ENCODE measurements around the gene FOXN3.
"Not testable (repeated sequence)": the region's sequence is repeated elsewhere in the genome, so short reads cannot be mapped to it uniquely, and the experiment has no call there.

FOXN3 gene

DNA sequence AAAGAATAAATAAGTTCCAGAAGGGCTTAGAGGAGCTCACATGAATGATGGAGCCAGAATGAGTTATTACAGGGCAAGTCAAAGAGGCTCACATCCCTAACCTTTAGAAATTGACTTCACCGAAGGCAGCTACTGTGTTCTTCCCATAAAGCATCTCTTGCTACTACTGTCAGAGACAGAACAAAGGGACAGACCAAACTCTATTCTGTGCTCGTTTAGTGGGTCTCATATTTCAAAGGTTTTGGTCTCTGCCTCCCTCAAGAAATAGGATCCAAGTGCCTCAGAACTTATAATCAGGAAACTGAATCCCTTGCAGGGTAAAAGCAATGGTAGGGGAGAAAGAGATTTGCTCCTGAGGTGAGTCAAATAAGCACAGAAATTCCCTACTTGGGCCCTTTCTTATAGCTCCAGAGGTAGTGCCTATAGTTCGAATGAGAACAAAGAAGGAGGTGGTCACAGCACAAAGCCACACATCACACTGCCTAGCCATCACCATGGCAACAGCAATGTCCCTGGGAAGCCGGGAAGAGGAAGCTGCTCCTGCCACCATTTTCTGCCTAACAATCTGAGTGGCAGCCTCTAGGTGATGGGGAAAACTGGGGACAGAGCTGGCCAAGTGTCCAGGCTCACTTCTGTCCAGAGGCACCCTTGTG lies 294.9 kb downstream of the FOXN3 start:
- peak; percentile 56 for DNase-seq

DNA sequence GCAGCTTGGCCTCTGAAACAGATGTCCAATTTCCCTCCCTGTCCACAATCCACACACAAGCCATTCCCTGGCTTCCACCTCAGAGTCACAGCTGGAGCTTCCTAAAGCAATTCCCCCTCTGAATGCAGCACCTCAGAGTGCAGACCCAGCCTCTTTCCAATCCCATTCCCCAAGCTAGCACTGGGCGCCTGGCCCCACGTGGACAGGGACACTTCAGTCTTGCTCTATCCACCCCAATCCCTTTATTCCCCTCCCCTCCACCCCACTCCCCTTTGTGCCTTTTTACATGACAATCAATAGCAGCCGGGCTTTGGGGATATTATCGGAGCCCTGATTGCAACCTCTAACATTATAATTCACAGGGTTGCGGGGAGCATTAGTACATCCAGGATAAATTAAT lies 300.0 kb downstream of the FOXN3 start:
- no peak for DNase-seq

DNA sequence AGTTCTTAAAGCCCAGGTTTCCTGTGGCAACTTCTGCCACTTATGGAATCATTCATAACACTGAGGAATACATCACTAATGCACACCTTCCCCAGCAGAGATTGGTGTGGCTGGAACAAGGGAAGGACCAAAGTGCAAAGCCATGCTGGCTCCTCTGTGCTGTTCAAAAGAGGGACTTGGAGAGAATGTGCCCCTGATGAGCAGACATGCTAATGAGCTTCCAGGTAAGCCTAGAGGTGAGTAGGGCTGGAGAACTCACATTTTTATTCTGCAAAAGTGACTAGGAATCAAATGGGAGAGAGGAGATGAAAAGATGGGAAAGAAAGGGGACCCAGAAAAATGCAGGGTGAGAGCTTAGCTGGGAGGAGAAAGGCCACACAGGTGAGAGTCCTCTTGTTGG lies 302.9 kb downstream of the FOXN3 start:
- no peak for DNase-seq

DNA sequence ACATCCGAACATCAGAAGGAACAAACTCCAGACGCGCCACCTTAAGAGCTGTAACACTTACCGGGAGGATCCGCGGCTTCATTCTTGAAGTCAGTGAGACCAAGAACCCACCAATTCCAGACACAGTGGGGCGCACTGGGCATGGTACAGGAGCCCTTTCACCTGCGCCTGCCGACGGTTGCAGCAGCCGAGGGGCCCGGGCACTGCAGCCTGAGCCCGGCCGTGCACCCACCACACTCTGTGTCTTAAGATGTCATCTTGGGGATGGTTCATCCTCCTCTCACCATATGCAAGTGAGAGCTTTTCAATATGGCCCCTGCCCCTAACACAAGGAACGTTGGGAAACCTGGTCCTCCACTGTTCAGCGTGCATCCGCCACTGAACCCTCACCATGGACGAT lies 304.3 kb downstream of the FOXN3 start:
- no peak for DNase-seq

DNA sequence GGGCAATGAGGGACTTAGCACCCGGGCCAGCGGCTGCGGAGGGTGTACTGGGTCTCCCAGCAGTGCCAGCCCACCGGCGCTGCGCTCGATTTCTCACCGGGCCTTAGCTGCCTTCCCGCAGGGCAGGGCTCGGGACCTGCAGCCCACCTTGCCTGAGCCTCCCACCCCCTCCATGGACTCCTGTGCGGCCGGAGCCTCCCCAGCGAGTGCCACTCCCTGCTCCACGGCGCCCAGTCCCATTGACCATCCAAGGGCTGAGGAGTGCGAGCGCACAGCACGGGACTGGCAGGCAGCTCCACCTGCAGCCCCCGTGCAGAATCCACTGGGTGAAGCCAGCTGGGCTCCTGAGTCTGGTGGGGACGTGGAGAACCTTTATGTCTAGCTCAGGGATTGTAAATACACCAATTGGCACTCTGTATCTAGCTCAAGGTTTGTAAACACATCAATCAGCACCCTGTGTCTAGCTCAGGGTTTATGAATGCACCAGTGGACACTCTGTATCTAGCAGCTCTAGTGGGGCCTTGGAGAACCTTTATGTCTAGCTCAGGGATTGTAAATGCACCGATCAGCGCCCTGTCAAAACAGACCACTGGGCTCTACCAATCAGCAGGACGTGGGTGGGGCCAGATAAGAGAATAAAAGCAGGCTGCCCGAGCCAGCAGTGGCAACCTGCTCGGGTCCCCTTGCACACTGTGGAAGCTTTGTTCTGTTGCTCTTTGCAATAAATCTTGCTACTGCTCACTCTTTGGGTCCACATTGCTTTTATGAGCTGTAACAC lies 305.1 kb downstream of the FOXN3 start:
- DNase-seq: not testable (repeated sequence)

DNA sequence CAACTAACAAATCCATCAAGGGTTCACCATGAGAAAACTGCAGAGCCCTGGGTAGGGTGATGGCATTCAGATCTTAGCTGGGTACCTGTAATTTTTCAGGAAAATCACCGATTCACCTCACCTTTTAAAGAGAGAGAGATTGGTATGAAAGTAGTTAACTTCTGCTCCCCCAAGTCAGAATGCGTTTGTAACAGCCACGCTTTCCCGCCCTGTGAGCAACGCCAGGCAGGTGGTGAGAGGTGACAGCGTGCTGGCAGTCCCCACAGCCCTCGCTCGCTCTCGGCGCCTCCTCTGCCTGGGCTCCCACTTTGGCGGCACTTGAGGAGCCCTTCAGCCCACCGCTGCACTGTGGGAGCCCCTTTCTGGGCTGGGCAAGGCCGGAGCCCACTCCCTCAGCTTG lies 305.8 kb downstream of the FOXN3 start:
- not testable (repeated sequence) for DNase-seq

DNA sequence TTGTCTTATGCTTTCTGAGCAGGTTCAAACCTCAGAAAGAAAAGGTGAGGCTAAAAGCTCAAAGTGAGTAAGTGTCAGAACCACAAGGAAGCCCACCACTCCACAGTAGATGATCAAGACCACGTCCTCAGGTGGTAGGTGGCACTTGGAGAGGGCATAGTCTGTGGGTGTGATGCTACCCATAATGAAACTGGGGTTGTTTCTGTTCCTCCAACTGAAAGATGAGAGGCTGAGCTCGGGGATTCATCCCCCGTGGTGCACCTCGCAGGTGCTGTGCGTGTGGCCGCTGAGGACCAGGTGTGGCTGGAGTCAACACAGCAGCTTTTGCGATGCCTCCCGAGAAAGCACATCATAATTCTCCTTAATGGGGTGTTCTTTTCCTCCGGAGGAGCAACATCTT lies 306.9 kb downstream of the FOXN3 start:
- DNase-seq: no peak

DNA sequence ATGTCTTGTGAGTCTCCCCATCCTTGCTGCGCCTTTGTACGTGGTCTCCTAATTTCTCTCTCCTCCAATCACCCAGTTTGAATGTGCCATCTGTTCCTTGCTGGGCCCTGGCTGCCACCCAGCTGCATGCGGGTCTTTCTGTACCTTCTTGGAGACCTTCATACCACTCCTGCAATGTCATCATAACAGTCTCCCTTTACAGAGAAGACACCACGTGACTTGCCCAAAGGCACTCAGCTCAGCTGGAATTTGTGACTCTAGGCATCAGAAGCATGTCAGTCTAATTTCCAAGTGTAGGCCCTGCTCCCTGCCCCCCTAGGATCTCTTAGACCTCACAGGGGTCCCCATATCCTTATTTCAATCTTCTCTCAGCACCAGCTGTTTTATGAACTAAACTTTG lies 308.4 kb downstream of the FOXN3 start:
- DNase-seq: no peak

DNA sequence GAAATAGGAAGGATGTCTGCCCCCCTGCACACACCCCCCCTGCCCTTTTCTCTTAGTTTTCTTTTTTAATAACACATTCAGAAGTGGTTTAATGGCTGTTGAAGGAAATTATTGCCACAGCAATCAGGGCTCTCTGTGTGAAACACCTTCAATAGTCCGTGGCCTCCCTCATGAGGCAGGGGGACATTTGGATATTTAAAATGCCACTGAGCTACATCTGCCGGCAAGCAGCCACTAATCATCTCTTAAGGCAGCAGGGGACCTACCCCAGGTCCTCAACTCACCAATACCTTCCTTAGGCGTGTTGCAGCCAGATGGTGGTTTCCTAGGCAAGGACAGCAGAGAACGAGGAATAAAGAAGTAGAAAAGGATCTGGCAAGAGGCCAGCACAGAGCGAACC lies 309.4 kb downstream of the FOXN3 start:
- peak; percentile 82 for DNase-seq
